Naive thymus-derived CD8-positive, alpha-beta T cell (primary cell): ENCODE data around the gene NCAM2. TPM values are rescaled to one million over a fixed set of nuclear protein-coding genes. Genes with fewer than 3 reads are reported as not detected.

Experiments used
- ATAC-seq, 2 donors: fragments of 150-1000 bp; cut with Tn5 transposase in 1 of 2; sonication (Bioruptor Pico), chemical (Tn5 transposase) in 1 of 2; 1 replicate in 1 of 2; 2 replicates in 1 of 2; pipeline ENCODE4 v1.10.0; 2021; ENCODE audit warnings: mild to moderate bottlenecking in 2 of 2, moderate library complexity in 2 of 2
- POLR2A ChIA-PET: fragments of 350-600 bp; sonication (Branson Sonifier 250); formaldehyde crosslinking; loops from one replicate; lab custom pipeline; 2021; ENCODE audit warnings: antibody characterized with exemption; lab: Charles Lee
- DNase-seq, 10 donors: peaks; one replicate each; pipeline versions ENCODE4 v3.0.0 to v3.0.0-alpha.2; 2020 to 2022
- H3K27ac Mint-ChIP-seq, 10 donors: one replicate each; pipeline ENCODE4 v1.8.0; 2020 to 2022; ENCODE audit warnings: mild to moderate bottlenecking in 10 of 10, mixed read lengths in 10 of 10, moderate library complexity in 4 of 10, inconsistent platforms in 1 of 10
- H3K27me3 Mint-ChIP-seq, 5 donors: one replicate each; pipeline ENCODE4 v1.8.0; 2021 to 2022; ENCODE audit warnings: mixed read lengths in 5 of 5
- H3K36me3 Mint-ChIP-seq, 3 donors: one replicate each; pipeline ENCODE4 v1.8.0; 2020 to 2022; ENCODE audit warnings: mixed read lengths in 3 of 3, mild to moderate bottlenecking in 2 of 3, inconsistent platforms in 1 of 3
- H3K4me1 Mint-ChIP-seq, 4 donors: one replicate each; pipeline ENCODE4 v1.8.0; 2021 to 2022; ENCODE audit warnings: mixed read lengths in 4 of 4
- H3K4me3 Mint-ChIP-seq, 10 donors: one replicate each; pipeline ENCODE4 v1.8.0; 2020 to 2022; ENCODE audit warnings: mild to moderate bottlenecking in 10 of 10, mixed read lengths in 10 of 10, moderate library complexity in 6 of 10, inconsistent platforms in 1 of 10
- H3K9me3 Mint-ChIP-seq, 9 donors: one replicate each; pipeline ENCODE4 v1.8.0; 2020 to 2022; ENCODE audit warnings: mixed read lengths in 9 of 9, mild to moderate bottlenecking in 3 of 9, inconsistent platforms in 1 of 9, moderate library complexity in 1 of 9
- polyA plus RNA-seq, 3 donors: library from polyadenylated mRNA; unstranded; fragments of 300-500 nt; fragmentation: Illumina TruSeq; gene quantifications; one replicate each; pipeline ENCODE4 v1.2.3, GENCODE V29; 2021
- total RNA-seq, 8 experiments: library from RNA in 2 of 8; stranded (reverse) in 2 of 8; gene quantifications; one replicate each; pipeline ENCODE4 v1.2.3 and lab custom pipeline; 2021 to 2026

NCAM2 gene
- total and polyA plus RNA-seq, 5 experiments from 2014 or later: not detected

GRCh38 chr21:21547368-21547953 lies 549.3 kb downstream of the NCAM2 start:
- Mint-ChIP-seq H3K27ac (no peak overlapping the region), H3K36me3 (no peaks in the 10 kb centered on the region), H3K9me3 (peaks cover 0 to 18% (median 2%) of the 10 kb centered on the region in 9 donors), H3K4me3 (no peak overlapping the region), H3K27me3 (no peaks in the 10 kb centered on the region), H3K4me1 (no peaks in the 10 kb centered on the region)
- POLR2A ChIA-PET: no interaction called here
- DNase-seq (no peak), ATAC-seq (no peak)

- no peak for DNase-seq
- ATAC-seq: no peak
- Mint-ChIP-seq H3K4me3 (no peak overlapping the region), H3K36me3 (no peaks in the 10 kb centered on the region), H3K9me3 (peaks cover 4 to 38% (median 24%) of the 10 kb centered on the region in 9 donors), H3K4me1 (no peaks in the 10 kb centered on the region), H3K27ac (no peak overlapping the region), H3K27me3 (peaks cover 0 to 4% (median 0%) of the 10 kb centered on the region in 5 donors)
- POLR2A ChIA-PET: no interaction called here
These were observed 561.3 kb downstream of the NCAM2 start for GRCh38 chr21:21559285-21560045.
